Thyroid gland (tissue), 4 donors: ENCODE data around the gene PLD3.

Source experiments
- POLR2A ChIP-seq, 2 donors: fragments of 450-650 bp; IDR thresholded peaks; one replicate each; pipeline ENCODE4 v1.6.1; 2017; ENCODE audit warnings: antibody characterized with exemption in 2 of 2, mild to moderate bottlenecking in 2 of 2, moderate library complexity in 1 of 2
- TF ChIP-seq, protein P1 (sequence below), 6 experiments: fragments of 200-600 bp in 3 of 6; fragments of 450-650 bp in 3 of 6; sonication (generic) in 3 of 6; IDR thresholded peaks; one replicate each; pipeline ENCODE4 v1.5.1; 2016 to 2019; ENCODE audit warnings: antibody characterized with exemption in 6 of 6, mild to moderate bottlenecking in 2 of 6, inconsistent platforms in 1 of 6, moderate library complexity in 1 of 6

DNA sequence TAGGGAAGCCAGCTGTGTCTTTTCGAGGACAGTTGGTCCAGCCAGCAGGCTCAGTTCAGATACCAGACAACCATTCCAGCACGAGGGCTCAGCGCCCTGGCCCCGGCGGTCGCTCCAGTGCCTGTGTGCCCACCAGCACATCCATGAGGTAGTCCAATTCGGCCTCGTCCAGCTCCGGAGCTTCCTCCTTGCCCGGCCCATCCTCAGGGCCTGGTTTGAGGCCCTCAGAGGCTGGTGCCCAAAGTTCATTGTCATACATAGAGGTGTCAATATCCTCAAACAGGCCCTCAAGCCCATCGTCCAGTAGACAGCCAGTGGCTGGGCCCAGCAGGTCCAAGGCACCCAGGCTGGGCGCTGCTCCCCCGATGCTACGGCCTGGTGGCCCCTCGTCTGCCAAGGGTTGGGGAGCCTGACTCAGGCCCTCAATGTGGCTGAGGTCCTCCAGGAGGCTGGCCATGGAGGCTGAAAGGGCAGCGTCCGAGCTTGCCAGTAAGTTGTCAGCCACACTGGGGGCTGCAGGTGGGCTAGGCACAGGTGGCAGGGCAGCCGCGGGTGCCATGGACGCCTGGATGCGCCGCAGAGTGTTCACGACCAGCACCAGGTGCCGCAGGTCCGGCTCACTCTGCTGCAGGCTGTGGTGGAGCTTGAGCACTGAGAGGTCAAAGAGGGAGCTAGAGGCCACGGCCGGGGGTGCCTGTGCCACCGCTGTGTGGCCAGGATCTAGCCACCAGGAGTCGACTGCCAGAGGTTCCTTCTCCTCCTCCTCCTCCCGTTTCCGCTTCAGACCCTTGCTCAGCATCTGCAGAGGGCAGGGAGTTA, 74.5 kb downstream of the PLD3 start:
- no peak for TF ChIP-seq POLR2A (IDR thresholded peaks at IDR 0.05)
- TF ChIP-seq, protein P1, sequence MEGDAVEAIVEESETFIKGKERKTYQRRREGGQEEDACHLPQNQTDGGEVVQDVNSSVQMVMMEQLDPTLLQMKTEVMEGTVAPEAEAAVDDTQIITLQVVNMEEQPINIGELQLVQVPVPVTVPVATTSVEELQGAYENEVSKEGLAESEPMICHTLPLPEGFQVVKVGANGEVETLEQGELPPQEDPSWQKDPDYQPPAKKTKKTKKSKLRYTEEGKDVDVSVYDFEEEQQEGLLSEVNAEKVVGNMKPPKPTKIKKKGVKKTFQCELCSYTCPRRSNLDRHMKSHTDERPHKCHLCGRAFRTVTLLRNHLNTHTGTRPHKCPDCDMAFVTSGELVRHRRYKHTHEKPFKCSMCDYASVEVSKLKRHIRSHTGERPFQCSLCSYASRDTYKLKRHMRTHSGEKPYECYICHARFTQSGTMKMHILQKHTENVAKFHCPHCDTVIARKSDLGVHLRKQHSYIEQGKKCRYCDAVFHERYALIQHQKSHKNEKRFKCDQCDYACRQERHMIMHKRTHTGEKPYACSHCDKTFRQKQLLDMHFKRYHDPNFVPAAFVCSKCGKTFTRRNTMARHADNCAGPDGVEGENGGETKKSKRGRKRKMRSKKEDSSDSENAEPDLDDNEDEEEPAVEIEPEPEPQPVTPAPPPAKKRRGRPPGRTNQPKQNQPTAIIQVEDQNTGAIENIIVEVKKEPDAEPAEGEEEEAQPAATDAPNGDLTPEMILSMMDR (IDR thresholded peaks at IDR 0.05), result no peak
